Measurements from ENCODE around the gene OXER1.

The OXER1 gene

DNA sequence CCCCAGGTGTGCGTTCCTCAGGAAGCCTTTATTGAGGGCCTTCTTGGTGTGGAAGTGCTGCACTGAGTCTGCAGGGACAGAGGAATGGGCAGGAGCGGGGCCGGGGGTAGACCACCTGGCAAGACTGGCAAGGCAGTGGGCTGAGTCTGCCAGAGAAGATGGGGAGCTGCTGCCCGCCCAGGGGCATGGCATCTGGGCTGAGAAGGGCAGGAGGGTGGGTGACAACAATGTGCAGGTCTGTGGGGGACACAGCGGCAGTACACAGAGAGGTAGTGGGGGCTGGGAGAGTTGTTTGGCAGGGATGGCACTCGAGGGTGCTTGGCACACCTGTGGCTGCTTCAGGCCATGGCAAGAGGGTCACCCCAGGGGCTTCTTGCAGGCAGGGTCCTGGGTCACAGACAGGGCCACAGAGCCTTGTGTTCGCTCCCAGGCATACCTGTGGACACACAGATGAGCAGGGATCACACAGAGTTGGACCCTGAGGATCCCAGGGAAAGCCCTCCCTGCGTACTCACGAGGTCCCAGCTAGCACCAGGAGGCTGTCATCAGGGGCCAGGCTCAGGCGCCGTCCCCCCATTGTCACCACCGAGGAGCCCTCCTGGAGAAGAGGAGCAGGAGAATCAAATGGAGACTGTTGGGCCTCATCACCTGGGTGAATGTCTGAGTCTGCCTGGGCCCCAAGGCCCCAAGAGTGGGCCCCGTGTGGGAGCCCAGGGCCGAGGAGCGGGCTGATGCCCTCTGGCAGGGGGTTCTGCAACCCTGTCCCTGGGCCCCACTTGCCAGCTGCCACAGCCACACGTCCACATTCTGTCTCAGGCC lies 3.4 kb upstream of the OXER1 start:
- TF ChIP-seq, protein P1, sequence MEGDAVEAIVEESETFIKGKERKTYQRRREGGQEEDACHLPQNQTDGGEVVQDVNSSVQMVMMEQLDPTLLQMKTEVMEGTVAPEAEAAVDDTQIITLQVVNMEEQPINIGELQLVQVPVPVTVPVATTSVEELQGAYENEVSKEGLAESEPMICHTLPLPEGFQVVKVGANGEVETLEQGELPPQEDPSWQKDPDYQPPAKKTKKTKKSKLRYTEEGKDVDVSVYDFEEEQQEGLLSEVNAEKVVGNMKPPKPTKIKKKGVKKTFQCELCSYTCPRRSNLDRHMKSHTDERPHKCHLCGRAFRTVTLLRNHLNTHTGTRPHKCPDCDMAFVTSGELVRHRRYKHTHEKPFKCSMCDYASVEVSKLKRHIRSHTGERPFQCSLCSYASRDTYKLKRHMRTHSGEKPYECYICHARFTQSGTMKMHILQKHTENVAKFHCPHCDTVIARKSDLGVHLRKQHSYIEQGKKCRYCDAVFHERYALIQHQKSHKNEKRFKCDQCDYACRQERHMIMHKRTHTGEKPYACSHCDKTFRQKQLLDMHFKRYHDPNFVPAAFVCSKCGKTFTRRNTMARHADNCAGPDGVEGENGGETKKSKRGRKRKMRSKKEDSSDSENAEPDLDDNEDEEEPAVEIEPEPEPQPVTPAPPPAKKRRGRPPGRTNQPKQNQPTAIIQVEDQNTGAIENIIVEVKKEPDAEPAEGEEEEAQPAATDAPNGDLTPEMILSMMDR (IDR thresholded peaks at IDR 0.05) = no peak

DNA sequence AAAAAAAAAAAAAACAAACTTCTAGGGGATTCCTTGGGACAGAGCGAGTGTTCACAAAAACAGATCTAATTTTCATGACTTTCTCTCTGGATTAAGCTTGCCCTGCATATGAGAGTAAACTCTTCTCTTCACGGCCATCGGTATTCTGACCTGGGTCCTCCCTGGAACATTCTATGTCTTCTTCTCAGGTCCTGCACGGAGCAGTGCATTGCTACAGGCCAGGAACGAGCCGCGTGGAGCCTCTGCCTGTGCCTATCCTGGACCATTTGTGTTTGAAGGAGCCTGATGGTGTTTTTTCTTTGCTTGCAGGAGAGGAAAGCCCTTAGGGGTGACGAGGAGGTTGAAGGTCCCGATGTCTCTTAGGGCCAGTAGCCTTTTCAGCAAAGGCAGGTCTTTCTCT lies 1.8 kb upstream of the OXER1 start:
- TF ChIP-seq, protein P1 (IDR thresholded peaks at IDR 0.05) = no peak

DNA sequence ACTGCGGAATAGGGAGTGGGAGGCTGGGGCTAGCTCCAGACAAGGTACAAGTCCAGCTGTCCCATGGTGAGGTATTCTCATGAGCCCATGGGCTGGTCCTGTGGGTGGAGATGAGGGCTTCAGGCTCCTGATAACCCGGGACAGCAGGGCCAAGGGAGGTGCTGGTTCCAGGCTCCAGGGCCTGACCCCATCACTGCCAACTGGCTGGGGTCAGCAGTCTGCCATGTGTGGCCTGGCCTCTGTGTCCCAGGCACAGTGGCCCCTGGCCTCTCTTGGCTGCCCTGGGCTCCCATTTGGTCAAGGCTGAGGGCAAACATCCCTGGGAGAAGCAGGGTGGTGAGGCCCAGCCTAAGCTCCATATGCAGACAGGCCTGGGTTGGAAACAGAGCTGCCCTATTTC lies 966 bp upstream of the OXER1 start:
- TF ChIP-seq, protein P1 (IDR thresholded peaks at IDR 0.05) = no peak

DNA sequence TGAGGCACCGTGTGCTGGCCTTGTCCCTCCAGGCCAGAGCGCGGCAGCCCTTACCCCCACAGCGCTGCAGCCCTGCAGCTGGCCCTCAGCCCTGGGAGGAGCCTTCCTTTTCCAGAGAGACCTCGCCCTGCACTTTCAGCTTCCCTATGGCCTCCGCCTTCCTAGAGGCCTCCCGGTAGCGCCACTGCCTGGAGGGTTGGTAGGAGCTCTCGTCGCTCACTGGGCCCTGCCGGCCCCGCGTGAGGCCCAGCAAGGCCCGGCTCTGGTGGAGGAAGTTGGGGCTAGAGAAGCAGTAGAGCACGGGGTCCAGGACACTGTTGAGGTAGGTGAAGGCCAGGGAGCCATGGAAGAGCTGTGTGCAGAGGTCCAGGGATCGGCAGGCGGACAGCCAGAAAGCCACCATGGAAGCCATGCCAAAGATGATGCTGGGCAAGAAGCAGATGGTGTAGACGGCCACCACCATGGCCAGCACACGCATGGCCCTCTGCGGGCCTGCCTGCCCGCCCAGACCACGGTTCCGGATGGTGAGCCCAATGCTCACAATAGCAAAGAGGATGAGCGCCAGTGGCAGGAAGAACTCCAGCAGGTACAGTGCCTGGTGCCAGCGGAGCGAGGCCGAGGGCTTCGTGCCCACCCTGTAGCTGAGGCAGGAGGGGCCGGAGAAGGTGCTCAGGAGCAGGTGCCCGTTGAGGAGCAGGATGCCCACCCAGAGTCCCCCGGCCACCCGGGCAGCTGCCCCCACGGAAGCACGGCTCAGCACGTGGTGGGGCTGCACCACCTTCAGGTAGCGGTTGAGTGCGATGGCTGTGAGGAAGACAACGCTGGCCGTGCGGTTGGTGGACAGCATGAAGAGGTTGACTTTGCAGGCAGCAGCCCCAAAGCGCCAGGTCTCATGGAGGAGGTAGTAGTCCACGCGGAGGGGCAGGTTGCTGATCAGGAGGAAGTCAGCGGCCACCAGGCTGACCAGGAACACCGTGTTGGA lies 821 bp downstream of the OXER1 start:
- TF ChIP-seq, protein P1 (IDR thresholded peaks at IDR 0.05) = no peak

DNA sequence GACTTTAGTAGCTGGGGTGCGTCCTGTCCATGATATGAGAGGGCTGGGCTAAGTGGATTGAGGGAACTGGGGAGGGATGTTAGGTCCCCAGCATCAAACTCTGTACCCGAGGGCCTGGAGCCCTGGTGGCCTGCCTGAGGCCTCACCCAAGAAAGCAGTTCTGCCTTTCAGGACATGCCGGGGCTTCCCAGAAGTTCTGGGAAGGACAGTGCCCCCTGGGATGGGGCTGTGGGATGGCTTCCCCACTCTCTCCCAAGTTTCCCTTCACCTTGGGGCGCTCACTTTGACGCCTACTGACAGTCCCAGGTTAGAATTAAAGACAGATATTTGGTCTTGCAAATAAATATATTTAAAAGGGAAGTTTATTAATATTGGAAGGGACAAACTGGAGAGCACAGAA lies 1.8 kb downstream of the OXER1 start:
- TF ChIP-seq, protein P1 (IDR thresholded peaks at IDR 0.05) = no peak

DNA sequence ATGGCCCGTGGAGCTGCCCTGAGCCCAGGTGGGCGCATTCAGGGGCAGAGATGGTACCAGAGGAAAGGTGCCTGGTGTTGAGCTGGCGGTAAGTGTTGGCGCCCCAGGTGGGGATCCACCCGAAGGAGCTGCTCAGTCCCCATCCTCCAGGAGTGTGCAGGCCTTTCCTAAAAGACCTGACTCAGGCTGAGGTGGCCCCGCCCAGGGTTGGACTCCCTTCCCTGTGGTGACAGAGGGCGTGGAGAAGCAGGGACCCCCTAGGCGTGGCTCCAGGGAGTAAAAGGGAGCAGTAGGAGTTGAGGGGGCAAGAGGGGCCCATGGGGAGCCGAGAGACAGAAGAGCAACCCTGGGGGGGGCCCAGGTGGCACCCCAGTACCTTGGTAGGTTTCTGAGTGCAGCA lies 2.4 kb downstream of the OXER1 start:
- TF ChIP-seq, protein P1 (IDR thresholded peaks at IDR 0.05) = no peak

DNA sequence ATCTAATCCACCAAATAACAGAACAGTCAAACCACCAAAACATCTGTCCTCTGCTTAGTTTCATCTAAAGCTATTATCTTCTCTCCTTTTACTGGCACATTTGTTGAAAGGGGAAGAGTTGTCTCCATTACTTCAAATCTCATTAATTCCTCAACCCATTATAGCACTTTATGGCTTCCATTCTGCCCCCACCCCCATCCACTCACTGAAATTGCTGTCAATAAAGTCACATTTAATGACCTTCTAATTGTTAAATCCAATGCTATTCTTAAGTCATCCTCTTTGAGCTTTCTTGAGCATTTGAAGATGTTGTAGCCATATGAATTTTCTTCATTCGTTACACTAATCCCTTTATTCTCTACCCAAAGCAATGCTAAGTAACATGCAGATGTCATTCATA lies 5.2 kb downstream of the OXER1 start:
- TF ChIP-seq, protein P1 (IDR thresholded peaks at IDR 0.05) = no peak

Measured in LNCAP (cell line).